Measurements from ENCODE around the gene INPP5D. TPM values are rescaled to one million over a fixed set of nuclear protein-coding genes. Genes with fewer than 3 reads are reported as not detected.

INPP5D gene
- total and polyA plus RNA-seq, 2 of the 8 experiments (the other 6 are each of a cell fraction or from before 2014, with no cell fraction given): 4.5 to 7.1 TPM

- Histone ChIP-seq H4K5ac (ENCODE audit: insufficient read length, low read depth, low read length) (no peak overlapping the region), H3K27ac (ENCODE audit: low read depth, low read length) (no peak overlapping the region), H3K27me3 (replicated peaks in 1 of 4; ENCODE audit: control insufficient read depth in 3 of 4, extremely low read depth in 1 of 4, insufficient read depth in 3 of 4, low read length in 3 of 4) (no peaks in the 10 kb centered on the region), H3K56ac (replicated peaks; ENCODE audit: insufficient read length, low read depth, low read length) (no peak overlapping the region), H3K23ac (ENCODE audit: insufficient read length) (no peak overlapping the region), H3K36me3 (ENCODE audit: control insufficient read depth in 2 of 4, insufficient read depth in 4 of 4, low read length in 3 of 4) (no peaks in the 10 kb centered on the region), H3K79me2 (ENCODE audit: control insufficient read depth in 1 of 2, insufficient read depth in 2 of 2, low read length in 2 of 2) (no peaks in the 10 kb centered on the region), H2AK5ac (ENCODE audit: low read depth, low read length) (peak overlapping the region; percentile 53; the same call in 1 of the 2 replicates), H3K4me2 (ENCODE audit: insufficient read depth in 1 of 2, low read depth in 2 of 2, low read length in 2 of 2) (no peak overlapping the region), H3K23me2 (ENCODE audit: low read depth, low read length) (no peaks in the 10 kb centered on the region), H3K18ac (ENCODE audit: extremely low read depth, low read length) (peak overlapping the region; percentile 68; the same call in 1 of the 2 replicates), H4K20me1 (replicated peaks in 1 of 2; ENCODE audit: control insufficient read depth in 1 of 2, insufficient read depth in 2 of 2, low read length in 2 of 2) (no peaks in the 10 kb centered on the region), H4K8ac (ENCODE audit: extremely low read depth, insufficient read depth, low read length) (peak overlapping the region; percentile 36), H2BK20ac (ENCODE audit: low read length) (peak overlapping the region; percentile 98), H3K14ac (ENCODE audit: insufficient read length) (no peak overlapping the region), H3K4ac (replicated peaks; ENCODE audit: insufficient read length, low read depth, low read length) (no peak overlapping the region), H3K9me3 (ENCODE audit: insufficient read depth in 2 of 2, low read depth in 1 of 2, low read length in 1 of 2) (no peaks in the 10 kb centered on the region), H3K79me1 (ENCODE audit: low read depth, low read length) (no peaks in the 10 kb centered on the region), H3K4me1 (replicated peaks in 1 of 4; ENCODE audit: control insufficient read depth in 3 of 4, insufficient read depth in 4 of 4, low read length in 3 of 4) (peaks cover 0 to 11% (median 1%) of the 10 kb centered on the region in 4 experiments; a peak in 3 of 7 replicates), H2BK15ac (ENCODE audit: low read length) (0 out of 2 replicates have a peak overlapping the region, but pooled peaks have one; percentile 92), H4K91ac (replicated peaks; ENCODE audit: insufficient read length, low read length) (peak overlapping the region; percentile 79), H2AFZ (ENCODE audit: low read length) (no peak overlapping the region), H2BK12ac (ENCODE audit: low read depth, low read length) (peak overlapping the region; percentile 92; the same call in 1 of the 2 replicates), H2BK5ac (ENCODE audit: low read depth, low read length) (peak overlapping the region; percentile 60; the same call in 1 of the 2 replicates), H3K9ac (replicated peaks in 1 of 4; ENCODE audit: extremely low read depth in 1 of 4, low read depth in 3 of 4, low read length in 3 of 4) (no peak overlapping the region), H3K4me3 (ENCODE audit: extremely low read depth in 1 of 4, insufficient read depth in 2 of 4, low read depth in 3 of 4, low read length in 4 of 4) (no peak overlapping the region), H2BK120ac (replicated peaks; ENCODE audit: low read depth, low read length) (peak overlapping the region; percentile 80)
- 86% methylated on average over 11 of the region's 12 CpGs; no CpG with 5 or more reads in 1 of the 2 experiments for WGBS, 2 experiments (ENCODE audit: extremely low coverage in 1 of 2, insufficient coverage in 1 of 2, insufficient read length in 1 of 2, insufficient replicate concordance in 2 of 2, low coverage in 1 of 2, low lambda C conversion rate in 2 of 2, missing lambda C conversion rate in 1 of 2)
- DNase-seq (ENCODE audit: low read depth in 1 of 2, low spot score in 2 of 2): no peak
- no peak for FAIRE-seq
- CTCF ChIA-PET (ENCODE audit: partially characterized antibody): interaction anchor here (1.3 to 1.4 kb wide), 3 partner anchors 11 to 33 kb away, joined by 3 to 5 read pairs (median 4); no protein-coding TSS in a partner anchor
- POLR2A ChIA-PET (ENCODE audit: partially characterized antibody): no interaction called here
- TF ChIP-seq JUND (IDR thresholded peaks at IDR 0.05; ENCODE audit: low read length) (no peak), SP1 (IDR thresholded peaks at IDR 0.05; ENCODE audit: low read depth, low read length) (no peak), TAF7 (optimal IDR thresholded peaks at IDR 0.05; ENCODE audit: borderline replicate concordance, low read depth, low read length) (no peak), SRF (IDR thresholded peaks at IDR 0.05; ENCODE audit: low read depth, low read length) (no peak), USF2 (IDR thresholded peaks at IDR 0.05; ENCODE audit: low read length) (no peak), EGR1 (IDR thresholded peaks at IDR 0.05; ENCODE audit: borderline replicate concordance, low read depth, low read length) (no peak), RBBP5 (IDR thresholded peaks at IDR 0.05; ENCODE audit: borderline replicate concordance, low read depth, low read length) (no peak)
Measured at GRCh38 chr2:233117811-233118647, 57.9 kb downstream of the INPP5D start.

All from H1 (cell line).